HS-27A (cell line): Measurements from ENCODE around the gene PIK3R5.
"Not testable (repeated sequence)": the region's sequence is repeated elsewhere in the genome, so short reads cannot be mapped to it uniquely, and the experiment has no call there.

Experiments
- DNase-seq: peaks from one replicate; pipeline ENCODE4 v3.0.0-alpha.2; 2012; ENCODE audit warnings: low read depth, missing footprints

PIK3R5 gene, protein sequence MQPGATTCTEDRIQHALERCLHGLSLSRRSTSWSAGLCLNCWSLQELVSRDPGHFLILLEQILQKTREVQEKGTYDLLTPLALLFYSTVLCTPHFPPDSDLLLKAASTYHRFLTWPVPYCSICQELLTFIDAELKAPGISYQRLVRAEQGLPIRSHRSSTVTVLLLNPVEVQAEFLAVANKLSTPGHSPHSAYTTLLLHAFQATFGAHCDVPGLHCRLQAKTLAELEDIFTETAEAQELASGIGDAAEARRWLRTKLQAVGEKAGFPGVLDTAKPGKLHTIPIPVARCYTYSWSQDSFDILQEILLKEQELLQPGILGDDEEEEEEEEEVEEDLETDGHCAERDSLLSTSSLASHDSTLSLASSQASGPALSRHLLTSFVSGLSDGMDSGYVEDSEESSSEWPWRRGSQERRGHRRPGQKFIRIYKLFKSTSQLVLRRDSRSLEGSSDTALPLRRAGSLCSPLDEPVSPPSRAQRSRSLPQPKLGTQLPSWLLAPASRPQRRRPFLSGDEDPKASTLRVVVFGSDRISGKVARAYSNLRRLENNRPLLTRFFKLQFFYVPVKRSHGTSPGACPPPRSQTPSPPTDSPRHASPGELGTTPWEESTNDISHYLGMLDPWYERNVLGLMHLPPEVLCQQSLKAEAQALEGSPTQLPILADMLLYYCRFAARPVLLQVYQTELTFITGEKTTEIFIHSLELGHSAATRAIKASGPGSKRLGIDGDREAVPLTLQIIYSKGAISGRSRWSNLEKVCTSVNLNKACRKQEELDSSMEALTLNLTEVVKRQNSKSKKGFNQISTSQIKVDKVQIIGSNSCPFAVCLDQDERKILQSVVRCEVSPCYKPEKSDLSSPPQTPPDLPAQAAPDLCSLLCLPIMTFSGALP

DNA sequence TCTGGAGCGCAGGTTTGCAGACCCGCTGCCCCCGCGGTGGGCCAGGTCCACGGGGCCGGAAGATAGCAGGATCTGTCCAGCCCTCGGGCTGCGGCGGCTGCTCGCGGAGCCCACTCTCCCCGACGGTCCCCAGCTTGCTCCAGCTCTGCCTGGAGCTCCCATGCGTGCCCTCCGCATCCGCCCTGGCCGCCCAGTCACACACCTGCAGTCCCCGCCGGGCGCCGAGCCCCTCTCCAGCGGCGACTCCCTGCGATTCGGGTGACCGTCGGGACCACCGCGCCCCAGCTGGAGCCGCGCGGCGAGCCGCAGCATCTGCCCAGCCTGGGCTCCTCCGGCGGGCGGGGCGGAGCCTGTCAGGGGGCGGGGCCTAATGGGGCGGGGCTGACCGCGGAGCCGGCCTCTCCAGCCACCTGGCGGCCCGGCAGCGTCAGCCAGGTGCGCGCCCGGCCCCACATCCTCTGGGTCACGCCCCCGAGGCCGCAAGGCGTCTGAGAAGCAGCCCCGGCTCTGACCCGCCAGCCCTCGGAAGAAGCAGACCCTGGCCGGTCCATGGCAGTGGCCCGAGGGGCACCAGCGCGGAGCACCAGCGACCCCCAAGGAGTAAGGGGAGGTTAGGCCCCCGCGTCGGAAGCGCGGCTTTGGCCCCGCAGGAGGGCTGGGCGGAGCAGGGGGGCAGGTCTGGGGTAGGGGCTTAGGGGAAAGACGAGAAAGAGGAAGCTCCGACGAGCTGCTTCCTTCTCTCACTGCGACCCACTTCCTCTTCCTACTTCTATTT lies at the start of gene PIK3R5:
TSS of gene PIK3R5 (minus strand) at position 314 of the 775 bp plus-strand sequence. CDS start 54,213 bp downstream, outside the sequence.
- DNase-seq, result no peak

DNA sequence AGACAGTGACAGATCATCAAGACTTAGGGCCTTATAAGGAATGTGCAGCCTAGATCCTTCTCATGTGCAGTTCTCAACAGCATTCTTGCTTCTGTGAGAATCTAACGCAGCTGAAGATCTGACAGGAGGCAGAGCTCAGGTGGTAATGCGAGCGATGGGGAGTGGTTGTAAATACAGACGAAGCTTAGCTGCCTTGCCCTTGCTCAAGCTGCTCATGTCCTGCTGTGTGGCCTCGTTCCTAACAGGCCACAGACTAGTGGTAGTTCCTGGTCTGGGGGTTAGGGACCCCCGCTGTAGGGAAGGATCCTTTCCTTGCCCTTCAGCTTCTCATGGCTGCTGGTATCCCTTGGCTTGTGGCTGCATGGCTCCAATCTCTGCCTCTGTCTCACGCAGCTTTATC lies 45.5 kb upstream of the PIK3R5 start:
- no peak for DNase-seq

DNA sequence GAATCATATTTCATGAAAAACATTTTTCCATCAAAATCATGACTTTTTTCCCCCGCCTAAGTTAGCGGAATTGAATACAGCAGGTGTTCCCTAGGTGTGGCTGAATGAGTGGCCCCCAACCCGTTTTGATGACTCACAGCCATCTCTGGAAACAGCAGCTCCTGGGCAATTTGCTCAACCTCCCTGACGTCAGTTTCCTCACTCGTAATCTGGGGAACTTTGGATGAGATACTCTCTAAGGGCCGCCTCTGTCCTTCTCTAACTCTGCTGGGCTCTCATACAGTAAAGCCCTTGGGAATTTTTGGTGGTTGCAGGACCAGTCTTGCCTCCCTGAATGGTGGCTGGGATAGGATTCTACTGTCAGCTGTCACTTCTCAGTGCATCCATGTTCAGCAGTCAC lies 44.2 kb upstream of the PIK3R5 start:
- no peak for DNase-seq

DNA sequence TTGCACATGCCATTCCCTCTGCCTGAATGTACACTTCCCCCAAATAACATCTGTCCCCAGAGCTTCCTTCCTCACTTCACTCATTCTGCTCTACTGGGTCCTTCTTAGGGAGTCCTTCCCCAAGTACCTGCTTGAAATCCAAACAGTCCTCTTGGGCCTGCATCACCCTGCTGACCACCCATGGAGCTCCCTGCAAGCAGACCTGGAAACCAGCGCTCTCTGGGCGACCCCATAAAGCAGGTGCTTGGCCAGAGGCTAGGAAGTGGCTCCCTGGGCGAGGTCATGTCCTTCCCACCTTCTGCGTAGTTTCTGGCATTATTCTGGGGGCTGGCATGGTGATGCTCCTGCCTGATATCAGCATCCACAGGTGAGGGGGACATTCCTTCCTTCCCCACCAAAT lies 43.6 kb upstream of the PIK3R5 start:
- no peak for DNase-seq

DNA sequence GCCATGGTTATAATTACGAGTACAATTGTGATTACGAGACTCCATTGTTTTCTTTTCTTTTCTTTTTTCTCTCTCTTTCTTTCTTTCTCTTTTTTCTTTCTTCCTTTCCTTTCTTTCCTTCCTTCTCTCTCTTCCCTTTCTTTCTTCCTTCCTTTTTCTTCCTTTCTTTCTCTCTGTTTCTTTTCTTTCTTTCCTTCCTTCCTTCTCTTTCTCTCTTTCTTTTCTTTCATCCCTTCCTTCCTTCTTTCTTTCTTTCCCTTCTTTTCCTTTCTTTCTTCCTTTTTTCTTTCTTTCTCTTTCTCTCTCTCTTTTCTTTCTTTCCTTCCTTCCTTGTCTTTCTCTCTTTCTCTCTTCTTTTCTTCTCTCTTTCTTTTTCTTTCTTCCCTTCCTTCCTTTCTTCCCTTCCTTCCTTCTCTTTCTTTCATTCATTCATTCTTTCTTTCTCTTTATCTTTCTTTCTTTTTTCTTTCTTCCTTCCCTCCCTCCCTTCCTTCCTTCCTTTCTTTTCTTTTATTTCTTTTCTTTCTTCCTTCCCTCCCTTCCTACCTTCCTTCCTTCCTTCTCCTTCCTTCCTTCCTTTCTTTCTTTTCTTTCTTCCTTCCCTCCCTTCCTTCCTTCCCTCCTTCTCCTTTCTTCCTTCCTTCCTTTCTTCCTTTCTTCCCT lies 41.7 kb upstream of the PIK3R5 start:
- DNase-seq, result no peak

DNA sequence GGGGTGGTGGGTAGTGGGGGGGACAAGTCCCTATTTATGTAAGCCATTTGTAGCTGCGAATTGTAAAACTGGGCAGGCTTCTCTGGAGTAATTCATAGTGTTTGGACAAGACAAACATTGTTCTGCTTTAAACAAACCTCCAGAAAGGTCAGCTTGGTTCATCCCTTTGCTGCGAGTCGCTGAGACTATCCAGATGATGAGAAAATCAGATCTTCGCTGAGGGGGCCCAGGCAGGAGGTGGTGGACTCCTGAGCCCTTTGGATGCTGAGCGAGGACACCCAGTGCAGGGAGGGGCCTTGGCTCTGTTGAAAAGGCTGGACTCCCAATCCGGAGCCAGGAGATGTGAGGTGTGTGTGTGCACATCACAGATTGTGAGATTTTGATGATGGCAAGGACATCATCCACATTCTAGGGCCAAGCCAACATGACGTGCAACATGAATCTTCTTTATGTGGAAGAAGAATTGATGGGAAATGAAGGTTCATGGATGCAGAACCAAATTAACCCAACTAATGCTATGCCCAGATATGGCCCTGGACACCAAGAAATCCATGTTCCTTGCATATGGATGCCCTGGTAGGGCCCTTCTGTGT lies 40.8 kb upstream of the PIK3R5 start:
- no peak for DNase-seq

DNA sequence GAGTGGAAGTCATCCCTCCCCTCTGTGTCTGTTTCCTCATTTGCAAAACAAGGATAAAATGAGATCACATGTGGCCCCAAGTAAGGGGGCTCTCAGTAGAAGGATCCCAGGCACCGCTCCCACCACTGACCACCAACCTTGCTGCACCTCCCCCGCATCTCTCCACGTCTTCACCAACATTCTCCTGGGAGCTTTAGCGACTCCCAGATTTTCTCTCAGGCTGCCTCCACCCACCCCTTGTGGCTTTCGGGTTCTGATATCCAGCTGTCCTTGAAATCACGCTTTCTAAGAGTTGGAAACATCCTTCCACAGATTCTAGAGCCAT lies 39.4 kb upstream of the PIK3R5 start:
- no peak for DNase-seq

DNA sequence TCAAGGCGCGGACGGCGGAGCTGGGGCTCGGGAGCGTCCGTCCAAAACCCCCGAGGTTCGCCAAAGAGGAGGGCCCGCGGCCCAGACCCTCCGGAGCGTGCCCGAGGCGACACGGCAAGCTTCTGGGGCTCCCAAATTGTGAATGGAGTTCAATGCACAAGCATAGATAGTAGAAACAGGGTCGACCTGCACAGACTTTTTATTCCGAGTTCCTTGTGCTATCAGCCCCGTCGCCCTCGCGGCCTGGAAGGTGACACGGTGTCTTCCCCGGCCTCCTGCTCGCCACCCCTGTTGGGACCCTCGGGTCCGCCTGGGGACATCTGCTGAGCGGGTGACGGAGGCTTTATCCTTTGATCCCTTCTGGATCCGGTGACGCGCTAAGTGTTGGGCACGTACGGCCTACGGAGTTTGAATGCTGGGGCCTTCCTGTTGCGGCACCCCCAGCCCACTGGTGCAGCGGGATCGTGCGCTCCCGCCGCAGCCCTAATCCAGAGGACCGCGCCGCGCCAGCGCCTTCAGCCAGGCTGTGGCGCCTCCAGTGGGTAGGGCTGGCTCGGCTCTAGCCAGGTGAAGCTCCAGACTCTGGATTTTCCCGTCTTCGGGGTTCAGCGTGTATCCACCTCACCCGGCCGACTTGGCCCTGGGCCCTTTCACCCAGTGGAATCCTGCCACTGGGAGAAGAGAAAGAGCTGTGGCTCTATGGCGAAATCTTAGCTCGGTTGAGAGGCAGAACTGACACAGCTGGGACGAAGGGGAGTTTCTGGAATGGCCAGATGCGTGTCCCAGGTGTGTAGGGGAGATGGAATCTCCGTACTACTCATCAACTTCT lies 38.8 kb upstream of the PIK3R5 start:
- no peak for DNase-seq

DNA sequence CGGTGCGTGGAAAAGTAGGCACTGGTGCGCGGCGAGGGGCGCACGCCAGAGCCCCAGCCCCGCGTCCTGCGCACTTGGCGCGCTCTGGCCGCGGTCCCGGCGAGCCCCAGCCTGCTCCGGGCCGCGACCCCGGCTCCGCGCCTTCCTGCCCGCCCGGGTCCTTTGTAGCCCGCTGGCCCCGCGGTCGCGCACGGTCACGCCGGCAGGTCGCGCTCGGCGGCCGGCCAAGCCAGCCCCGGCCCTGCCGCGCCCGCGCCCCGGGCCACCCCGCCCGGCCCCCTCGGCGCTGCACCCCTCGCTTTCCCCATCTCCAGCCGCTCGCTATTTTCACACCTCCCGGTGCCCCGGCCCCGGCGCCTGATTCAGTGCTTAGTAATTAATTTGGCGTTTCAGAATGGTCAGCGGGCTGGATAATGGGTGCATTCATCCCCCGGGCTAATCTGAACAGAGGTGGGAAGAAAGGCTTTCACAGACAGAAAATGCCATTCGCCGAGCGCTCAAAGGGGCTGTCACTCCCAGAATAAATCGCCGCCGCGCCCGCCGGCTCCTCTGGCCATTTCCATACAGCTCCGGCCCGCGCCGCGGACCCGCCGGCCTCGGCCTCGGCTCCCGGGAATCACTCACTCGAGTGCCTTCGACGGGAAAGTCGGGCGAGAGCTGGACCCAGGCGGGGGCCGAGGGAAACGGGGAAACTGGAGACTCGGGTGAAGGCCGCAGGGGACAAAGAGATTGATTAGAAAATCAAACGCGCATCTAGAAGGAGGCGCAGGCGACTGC lies 38.0 kb upstream of the PIK3R5 start:
- no peak for DNase-seq

DNA sequence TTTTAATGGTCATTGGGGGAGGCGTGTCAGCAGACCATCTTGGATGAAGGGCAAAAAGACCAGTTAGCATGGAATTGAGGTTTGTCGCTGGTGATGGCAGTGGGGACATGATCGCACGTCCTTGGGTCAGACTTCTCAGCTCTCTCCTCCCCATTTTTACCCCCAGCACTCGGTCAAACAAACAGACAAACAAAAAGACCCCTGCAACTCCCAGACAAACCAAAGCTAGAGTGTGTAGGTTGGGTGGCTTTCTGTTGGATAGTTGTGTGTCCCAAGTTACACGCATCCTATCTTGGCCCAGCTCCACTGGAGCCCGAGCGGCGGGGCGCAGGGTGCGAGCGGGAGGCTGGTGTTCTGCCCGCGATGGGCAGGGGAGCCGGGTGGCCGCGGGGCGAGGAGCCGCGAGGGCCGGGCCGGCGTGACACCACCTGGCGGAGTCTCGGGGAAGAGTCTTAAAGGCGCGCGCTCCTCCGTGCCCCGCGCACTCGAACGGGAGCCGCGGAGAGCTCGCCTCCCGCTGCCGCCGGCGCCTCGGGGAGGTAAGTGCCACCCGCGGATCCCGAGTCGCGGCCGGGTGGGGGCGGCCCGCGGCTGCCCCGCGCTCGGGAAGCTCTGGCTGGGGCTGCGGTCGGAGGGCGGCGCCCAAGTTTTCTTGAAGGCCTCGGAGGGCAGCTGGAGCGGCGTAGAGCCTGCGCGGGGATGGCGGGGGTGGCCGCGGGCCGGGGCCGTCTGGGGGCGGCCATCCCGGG lies 37.3 kb upstream of the PIK3R5 start:
- no peak for DNase-seq

DNA sequence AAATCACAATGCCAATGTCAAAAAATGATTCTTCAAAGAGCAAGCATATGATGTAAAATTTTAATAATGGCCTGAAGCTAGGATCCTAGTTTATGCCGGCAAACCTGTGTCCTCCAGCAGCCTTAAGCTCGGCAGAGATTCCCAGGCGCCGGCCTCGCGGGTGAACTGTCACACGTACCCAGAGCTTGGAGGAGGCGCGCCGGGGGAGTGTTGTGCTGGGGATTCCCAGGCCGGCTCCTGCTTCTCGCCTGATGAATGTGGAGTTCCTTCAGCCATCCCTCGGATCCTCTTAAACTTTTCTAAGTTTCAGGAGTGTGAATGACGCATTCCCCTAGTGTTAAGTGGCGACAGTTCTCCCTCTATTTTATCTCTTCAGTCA lies 36.7 kb upstream of the PIK3R5 start:
- DNase-seq, result no peak

DNA sequence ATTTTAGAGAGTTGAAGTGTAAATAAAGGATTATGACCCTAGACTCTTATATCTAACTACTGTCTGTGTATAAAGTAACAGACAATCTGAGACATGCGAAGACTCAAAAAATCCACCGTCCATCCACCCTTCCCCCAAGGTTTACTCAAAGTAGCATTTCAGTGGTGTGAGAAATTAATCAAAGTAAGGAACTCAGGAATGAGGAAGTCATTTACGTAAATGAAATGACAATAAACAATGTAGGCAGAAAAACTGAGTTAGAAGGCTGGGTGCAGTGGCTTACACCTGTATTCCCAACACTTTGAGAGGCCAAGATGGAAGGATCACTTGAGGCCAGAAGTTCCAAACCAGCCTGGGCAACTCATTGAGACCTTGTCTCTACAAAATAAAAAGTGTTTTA lies 36.1 kb upstream of the PIK3R5 start:
- no peak for DNase-seq

DNA sequence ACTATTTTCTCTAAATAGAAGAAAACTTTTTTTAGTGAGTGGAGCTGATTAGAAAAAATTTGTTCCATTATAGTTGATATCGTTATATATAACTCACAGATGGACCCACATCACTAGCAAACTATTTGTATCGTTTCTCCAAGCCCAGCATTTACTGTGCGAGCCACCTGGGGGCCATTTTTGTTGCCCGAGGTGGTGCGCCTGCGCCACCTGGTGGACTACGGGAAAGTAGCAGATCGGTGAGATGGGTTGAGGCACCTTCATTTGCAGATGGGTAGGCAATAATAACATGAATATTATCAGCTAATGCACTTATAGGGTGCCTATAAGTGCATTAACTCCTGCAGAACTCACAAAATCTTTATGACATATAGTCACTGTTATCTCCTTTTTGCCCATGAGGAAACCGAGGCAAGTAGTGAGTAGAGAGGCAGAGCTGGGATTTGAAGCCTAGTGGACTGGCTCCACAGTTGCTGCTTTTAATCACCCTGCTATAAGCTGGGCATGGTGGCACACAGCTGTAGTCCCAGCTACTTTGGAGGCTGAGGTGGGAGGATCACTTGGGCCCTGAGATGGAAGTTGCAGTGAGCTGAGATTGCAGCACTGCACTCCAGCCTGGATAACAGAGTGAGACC lies 32.6 kb upstream of the PIK3R5 start:
- DNase-seq, result no peak

DNA sequence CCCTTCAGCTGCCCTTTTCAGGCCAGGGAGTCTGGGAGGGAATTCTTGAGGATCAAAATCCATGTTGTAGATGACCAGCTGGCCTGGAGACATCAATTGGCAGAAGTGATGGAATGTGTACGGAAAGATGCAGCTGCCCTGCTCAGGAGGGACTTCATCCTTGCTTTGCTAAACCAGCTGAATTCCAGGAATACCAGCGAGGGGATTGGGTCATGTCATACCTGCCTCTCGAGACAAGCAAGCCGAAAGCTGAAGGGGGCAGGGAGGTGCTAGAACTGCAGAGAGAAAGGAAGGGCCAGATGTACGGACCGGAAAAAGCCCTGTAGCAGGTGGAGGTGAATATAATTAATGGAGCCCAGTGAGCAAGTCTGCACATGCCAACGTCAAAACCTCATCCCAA lies 30.2 kb upstream of the PIK3R5 start:
- no peak for DNase-seq

DNA sequence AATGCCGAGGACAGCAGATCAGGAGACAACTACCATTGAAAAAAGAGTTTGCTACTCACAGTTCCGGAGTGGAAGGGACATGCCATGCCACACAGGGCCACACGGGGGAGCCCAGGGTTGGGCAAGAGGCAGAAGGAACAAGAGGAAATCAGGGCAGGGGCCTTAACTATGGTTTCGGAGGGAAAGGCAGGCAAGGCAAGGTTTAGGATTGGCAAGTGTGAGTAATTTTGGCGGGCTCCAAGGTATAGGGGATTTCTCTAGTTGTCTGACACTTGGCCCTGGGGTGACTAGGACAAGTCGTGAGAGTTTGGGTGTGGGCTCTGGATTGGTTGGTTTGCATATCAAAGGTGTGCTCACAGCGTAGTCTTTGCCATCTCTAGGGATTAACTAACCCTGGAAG lies 28.8 kb upstream of the PIK3R5 start:
- no peak for DNase-seq

DNA sequence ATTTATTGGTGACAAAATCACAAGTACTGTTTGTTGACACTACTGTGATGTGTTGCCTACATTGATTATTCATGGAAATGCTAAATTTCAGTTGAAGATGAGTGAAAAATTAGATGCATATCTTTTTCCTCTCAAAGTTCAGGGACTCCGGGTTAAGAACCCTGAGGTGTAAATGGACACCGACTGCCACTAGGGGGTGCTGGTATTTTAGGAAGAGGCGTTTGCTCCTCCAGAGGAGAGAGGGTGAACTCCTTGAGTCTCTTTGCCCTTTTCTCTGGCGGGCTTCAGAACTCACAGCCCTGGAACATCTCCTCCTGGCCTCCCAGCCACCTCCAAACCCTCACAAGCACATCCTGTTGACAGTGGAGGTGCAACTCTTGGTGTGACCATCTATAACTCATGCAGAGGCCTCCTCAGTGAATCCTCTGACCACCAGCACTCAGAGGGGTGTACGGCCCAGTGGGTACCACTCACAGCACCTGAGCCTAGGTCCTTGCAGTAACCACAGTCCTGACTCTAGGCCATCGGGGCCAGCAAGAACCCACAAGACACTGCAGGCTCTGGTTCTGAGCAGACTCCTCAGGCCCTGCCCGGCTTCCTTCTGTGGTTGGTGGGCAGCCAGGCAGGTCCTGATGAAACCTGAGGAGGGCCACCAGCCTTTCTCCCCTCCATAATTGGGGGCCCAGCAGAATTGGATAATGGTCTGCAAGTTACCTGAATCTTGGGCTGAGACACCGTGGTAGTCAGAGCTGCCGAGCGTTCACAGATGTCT lies 26.2 kb upstream of the PIK3R5 start:
- no peak for DNase-seq

DNA sequence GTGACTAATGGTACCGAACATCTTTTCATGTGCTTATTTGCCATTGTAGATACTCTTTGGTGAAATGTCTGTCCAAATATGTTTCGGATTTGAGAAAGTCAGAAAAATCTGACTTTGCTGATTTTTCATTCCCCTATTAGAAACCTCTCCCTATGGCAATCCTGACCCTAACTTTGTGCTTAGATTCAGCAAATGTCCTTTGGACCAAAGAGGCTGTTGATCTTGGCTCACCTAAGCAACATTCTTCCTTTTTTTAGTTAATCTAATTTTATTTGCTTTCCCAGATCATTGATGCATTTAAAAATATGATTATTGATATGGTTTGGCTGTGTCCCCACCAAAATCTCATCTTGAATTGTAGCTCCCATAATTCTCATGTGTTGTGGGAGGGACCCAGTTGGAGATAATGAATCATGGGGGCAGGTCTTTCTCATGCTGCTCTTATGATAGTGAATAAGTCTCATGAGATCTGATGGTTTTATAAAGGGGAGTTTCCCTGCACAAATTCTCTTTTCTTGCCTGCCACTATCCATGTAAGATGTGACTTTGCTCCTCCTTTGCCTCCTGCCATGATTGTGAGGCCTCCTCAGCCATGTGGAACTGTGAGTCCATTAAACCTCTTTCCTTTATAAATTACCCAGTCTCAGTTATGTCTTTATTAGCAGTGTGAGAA lies 22.9 kb upstream of the PIK3R5 start:
- not testable (repeated sequence) for DNase-seq
